Activated CD4-positive, alpha-beta T cell treated with anti-CD3 and anti-CD28 coated beads, Interleukin-2, amount 50 U/mL, for 48 hours (primary cell): ENCODE data around the gene IRAK2.
"Not testable (repeated sequence)": the region's sequence is repeated elsewhere in the genome, so short reads cannot be mapped to it uniquely, and the experiment has no call there.

Experiments
- DNase-seq, 2 experiments: peaks; one replicate each; pipeline ENCODE4 v3.0.0-alpha.2; 2020

IRAK2 gene

DNA sequence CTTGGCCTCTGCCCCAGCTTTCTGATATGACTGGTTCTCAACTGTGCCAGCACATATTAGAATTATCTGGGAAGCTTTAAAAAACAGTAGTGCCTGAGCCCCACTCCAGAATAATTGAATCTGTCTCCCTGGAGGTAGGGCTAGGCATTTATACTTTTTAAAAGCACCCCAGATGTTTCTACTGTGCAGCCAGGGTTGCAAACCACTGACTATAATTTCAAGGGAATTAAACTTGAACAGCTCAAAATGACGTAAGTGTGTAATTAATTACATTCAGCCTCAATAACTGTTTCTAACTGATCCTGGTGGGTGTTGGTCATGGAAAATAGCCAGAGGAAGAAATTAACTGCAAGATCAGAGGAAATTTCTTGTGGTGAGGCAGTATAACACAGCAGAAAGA is 4.4 kb upstream of the IRAK2 start:
- DNase-seq: no peak

DNA sequence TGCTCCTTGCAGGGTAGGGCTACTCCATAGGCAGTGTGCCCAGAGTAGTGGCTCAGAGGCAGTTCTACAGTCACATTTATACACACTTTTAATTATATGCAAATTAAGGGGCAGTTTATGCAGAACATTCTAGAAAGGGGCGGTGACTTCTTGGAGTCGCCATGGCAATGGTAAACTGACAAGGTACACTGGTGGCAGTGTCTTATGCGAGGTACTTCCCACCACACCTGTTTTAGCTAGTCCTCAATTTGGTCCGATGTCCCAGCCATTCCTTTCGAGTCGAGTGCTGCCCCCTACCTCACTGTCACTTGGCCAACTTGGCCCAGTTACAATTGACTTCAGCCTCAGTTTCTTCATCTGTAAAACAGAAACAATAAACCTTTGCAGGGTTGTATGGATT is 3.8 kb upstream of the IRAK2 start:
- DNase-seq: no peak

DNA sequence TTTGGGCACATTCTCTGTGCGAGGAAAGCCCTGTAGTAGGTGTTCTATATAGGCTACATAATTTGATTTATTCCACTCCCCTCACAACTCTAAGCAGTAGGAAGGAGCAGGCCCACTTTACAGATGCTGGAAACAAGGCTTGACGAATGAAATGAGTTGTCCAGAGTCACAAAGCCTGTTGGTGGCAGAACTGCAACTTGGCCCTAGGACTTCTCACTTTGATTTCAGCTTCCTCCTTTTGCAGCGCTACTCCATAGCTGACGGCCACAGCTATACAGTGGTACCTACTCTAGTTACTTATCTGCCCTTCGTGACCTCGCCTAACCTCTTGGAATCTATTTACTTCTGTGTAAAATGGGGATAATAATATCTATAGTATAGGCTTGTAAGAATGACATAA is 2.5 kb upstream of the IRAK2 start:
- DNase-seq: no peak

DNA sequence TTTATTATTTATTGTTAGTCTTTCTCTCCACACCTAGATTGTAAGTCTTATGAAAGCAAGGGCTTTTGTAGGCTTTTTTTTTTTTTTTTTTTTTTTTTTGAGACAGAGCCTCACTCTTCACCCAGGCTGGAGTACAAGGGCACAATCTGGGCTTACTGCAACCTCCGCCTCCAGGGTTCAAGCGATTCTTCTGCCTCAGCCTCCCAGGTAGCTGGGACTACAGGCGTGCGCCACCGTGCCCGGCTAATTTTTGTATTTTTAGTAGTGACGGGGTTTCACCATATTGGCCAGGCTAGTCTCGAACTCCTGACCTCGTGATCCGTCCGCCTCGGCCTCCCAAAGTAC is 546 bp upstream of the IRAK2 start:
- DNase-seq: not testable (repeated sequence)

DNA sequence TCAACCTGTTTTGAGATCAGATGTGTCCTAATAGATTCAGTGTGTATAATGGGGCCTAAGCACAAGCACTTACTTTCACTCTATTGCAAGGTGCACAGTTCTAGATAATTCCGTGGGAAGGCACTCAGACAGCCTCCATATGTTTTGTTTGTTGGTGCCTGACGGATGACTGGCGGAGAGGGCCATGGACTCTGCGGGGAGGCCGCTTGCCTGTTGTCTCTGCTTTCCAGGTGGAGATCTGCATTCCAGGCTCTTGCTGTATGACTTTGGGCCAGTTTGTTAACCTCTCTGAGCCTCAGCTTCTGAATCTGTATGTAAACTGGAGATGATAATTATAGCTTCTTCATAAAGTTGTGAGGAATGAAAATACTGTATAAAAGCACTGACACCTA is 1.5 kb downstream of the IRAK2 start:
- DNase-seq: no peak

DNA sequence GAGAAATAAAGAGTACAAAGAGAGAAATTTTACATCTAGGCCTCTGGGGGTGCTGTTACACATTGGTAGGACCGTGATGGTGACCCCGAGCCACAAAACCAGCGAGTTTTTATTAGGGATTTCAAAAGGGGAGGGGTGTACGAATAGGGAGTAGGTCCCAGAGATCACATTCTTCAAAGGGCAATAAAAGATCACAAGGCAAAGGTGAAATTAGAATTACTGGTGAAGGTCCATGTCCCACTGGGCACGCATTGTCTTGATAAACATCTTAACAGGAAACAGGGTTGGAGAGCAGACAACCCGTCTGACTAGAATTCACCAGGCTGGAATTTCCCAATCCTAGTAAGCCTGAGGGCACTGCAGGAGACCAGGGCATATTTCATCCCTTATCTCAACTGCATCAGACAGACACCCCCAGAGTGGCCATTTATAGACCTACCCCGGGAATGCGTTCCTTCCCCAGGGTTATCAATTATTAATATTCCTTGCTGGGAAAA is 4.3 kb downstream of the IRAK2 start:
- no peak for DNase-seq

DNA sequence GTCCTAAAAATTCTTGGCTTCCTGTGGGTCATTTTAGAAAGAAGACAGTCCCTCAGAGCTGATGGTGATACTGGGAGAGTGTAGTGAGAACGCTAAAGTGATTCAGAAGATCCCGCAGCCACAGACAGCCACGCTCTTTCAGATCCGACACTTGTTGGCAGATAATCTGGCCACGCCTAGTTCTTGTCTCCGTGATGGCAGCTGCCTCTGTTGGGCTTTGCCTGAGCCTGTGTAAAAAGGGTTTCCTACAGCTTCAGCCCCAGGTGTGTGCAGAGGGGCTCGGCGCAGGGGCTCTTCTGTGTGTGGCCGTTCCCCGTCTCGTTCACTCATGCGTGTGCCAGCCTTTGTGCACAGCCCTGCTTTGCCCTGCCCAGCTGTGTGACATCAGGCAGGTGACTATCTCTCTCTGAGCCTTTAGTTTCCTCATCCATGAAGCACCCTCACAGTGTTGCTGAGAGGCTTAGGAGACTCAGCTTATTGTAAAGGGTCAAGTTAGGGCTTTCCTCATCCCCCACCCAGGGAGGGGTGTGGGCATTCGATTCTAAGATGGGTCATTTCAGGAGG is 6.3 kb downstream of the IRAK2 start:
- DNase-seq: no peak

DNA sequence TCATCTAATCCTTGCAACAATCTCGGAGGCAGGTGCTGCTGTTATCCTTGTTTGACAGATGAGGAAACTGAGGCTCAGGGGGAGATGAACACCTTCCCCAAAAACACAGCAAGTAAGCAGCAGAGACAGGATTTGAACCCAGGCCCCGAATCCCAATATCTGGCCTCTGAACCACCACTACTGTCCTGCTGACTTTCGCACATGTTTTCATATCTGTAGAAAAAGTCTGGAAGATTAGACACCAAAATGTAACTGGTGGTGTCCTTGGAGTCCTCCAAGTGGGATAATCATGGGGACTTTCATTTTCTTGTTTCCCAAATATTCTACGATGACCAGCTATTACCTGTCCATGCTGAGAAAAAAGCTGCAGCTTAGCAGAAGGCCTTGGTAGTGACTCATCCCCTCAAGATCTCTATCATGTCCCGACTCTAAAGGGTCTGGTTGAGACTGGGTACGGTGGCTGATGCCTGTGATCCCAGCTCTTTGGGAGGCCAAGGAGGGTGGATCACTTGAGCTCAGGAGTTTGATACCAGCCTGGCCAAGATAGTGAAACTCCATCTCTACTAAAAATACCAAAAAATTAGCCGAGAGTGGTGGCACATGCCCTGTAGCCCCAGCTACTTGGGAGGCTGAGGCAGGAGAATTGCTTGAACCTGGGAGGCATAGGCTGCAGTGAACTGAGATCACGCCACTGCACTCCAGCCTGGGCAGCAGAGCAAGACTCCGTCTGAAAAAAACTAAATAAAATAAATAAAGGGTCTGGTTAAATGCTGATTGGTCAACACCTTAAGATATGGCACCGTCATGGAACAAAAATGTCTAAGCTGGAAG is 8.6 kb downstream of the IRAK2 start:
- DNase-seq: no peak

DNA sequence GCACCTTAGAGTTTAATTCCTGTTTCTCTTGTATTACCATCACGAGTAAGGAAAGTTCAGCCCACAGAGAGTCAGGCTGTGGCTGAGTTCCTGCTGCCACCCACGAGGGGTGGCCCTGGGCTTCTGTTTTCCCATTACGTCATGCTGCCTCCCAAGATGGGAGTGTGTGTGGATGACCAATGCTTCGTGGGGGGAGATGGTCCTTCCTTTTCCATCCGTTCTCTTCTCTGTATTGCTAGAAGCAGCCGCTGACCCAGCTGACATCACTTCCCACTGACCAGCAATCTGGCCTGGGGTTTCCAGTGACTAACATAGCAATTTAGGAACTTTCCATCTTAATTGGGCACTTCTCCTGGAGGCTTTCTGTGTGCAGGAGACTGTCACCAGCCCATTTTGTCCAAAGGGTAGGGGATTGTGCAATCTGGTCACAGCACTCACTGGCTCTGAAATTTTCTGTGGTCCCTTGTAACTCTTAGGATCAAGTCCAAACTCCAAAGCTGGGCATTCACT is 9.3 kb downstream of the IRAK2 start:
- peak in 1 of 2 experiments; percentile 35 for DNase-seq

DNA sequence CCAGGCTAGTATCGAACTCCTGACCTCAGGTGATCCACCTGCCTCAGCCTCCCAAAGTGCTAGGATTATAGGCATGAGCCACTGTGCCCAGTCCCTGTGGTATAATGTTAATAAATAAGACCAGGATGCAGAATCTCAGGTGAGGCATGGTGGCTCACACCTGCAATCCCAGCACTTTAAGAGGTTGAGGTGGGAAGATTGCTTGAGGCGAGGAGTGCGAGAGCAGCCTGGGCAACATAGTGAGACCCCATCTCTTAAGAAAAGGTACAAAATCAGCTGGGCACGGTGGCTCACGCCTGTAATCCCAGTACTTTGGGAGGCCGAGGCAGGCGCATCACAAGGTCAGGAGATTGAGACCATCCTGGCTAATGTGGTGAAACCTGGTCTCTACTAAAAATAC is 10.6 kb downstream of the IRAK2 start:
- not testable (repeated sequence) for DNase-seq

DNA sequence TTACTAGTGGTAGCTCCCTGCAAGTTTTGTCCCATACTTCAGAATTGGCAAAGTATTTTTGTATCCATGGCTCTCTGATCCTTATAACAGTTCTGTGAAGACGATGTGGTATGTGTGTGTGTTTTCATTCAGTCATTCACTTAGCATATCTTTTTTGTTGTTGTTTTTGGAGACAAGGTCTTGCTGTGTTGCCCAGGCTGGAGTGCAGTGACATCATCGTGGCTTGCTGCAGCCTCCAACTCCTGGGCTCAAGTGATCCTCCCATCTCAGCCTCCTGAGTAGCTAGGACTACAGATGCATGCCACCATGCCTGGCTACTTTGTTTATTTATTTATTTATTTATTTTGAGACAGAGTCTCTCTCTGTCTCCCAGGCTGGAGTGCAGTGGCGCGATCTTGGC is 11.4 kb downstream of the IRAK2 start:
- DNase-seq: not testable (repeated sequence)

DNA sequence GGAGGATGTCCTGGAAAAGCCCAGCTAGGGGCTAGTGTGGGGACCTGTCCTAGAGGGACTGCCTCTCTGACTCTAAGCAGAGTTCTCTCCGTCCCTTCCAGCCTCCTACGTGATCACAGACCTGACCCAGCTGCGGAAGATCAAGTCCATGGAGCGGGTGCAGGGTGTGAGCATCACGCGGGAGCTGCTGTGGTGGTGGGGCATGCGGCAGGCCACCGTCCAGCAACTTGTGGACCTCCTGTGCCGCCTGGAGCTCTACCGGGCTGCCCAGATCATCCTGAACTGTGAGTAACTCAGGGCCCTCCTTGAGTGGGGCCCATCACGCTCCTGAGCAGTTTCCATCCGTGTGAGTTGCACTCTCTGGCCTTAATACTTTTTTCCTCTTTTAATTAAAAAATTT is 13.0 kb downstream of the IRAK2 start:
- DNase-seq: no peak

DNA sequence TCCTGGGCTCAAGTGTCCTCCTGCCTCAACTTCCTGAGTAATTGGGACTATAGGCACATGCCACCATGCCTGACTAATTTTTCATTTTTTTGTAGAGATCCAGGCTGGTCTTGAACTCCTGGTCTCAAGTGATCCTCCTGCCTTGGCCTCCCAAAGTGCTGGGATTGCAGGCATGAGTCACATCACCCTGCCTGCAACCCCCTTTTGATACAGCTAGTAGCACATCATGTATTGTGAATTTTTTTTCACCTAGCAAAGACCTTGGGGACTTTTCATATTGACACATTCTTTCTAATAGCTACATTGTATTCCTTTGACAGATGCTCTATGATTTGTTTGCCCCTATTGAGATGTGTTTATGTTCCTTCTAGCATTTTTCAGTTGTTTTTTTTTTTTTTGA is 14.2 kb downstream of the IRAK2 start:
- no peak for DNase-seq

DNA sequence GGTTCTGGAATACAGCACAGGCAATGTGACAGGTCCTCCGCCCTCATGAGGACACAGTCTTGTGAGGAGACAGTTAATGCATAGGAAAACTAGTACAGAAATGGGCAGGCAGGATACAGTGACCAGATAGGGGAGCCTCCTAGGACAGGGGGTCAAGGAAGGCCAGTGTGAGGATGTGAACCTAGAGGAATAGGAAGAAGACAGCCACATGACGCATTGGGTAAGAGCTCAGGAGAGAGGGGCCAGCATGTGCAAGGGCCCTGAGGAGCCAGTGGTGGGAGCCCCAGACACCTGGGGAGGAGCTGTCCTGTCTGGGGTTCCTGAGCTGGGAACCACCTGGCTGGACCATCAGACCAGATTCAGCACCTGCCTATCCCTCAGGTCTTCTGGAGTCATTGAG is 15.6 kb downstream of the IRAK2 start:
- no peak for DNase-seq

DNA sequence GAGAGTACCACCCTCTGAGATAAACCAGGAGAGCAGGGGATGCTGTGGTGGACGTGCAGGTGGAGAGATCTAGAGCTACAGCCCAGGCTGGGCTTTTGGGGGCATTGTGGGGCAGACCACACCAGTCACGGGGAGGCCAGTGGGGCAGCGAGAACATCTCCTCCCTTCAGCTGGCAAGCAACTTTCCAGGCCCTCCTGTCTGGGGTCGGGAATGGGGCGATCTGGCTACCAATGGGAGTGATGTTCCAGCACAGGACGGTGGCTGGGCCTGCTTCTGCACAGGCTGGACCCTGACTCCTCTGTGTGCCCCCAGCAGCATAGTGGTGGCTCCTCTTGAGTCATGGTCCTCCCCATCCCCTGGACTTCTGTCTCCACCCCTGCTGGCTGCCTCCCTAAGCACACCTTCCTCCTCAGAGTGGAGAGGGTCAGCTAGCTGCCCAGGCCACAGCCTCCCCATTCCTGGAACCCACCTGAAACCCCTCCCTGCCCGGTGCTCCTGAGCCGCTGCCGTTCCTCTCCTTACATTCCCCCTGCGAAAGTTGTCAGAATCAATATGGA is 16.1 kb downstream of the IRAK2 start:
- DNase-seq: no peak

DNA sequence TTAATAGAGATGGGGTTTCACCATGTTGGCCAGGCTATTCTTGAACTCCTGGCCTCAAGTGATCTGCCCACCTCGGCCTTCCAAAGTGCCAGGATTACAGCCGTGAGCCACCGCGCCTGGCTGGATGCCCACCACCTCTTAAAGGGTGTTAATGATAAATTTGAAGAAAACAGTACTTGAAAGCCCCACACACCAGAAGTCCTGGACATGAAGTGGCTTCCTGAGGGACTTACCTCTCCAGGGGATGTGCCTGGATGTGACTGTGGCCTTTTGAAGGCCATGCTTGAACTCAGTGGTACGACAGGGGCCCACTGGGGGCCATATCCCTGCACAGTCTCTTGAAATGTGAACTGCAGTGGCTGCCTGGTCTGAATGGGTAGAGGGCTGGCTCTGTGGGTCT is 18.2 kb downstream of the IRAK2 start:
- no peak for DNase-seq

DNA sequence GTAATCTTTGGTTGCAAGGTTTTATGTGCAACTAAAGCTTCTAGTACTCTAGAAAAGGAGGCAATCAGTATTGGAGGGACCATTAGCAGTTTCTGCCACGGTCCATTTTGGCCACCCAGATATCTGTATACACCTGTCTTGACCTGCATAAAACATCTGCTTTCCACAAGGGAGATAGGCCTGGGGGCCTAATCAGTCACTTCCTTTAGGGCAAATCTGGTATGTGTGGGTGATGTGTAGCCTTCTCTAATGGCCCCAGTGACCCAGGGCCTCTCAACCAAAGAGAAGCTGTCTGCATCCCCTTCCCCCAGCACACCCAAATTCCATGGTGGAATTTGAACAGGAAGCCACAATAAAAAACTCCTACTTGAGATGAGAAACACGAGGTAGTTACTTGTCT is 19.5 kb downstream of the IRAK2 start:
- DNase-seq: no peak

DNA sequence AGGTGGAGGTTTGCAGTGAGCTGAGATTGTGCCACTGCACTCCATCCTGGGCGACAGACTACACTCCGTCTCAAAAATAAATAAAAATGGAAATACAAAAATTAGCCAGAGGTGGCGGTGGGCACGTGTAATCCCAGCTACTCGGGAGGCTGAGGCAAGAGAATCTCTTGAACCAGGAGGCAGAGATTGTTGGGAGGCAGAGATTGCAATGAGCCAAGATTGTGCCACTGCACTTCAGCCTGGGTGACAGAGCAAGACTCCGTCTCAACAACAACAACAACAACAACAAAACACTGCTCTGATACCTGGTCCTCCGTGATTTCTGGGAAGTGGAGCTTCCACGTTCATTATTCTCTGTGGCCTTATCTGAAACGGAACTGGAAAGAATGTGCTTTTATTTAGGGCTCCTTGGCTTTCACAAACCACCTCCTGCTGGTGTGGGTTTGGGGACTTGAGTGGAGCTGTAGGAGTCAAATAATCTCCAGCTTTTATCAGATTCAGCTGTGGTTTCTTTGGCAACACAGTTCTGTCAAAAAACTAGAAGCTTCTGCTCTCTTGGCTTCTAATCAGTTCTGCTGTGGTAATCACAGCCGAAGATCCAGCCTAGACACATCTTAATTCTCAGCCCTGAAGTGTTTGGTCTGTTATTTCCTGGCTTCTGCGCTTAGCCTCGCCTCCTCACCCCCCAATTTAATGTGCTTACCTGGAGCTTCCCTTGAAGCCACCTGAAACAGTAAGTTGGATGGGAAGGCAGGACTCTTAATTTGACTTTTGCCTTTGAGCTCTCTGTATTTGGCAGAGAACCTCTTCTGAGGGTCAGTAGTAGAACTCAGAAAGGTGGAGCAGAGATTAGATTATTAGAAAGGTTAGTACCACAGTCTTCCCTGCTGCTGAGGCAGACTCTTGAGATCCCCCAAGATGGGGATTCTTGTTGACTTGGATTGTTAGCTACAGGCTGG is 21.4 kb downstream of the IRAK2 start:
- DNase-seq: no peak

DNA sequence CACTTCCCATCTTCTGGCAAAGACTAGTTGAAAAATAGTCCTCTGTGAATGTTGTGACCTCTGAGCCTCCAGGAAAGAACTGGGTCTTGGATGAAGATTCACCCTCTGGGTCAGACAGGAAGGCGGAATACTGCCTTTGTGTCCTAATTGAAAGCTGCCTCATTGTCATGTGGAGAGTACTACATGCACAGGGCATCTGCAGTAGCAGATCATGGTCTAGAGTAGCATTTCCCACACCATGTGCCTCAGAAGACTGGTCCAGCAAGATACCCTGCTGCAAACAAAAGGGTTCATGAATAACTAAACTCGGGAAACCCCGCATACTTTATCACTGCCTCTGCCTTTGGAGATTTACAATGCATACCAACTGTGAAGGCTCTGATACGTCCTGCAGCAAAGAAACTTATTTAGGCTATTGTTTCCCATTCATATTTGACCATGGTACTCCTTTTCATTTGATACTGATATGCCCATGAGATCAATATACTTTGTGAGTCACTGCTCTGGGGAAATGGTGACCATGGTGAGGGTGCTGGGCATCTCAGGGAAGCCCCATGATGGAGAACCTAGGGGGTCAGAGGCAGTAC is 22.7 kb downstream of the IRAK2 start:
- DNase-seq: no peak

DNA sequence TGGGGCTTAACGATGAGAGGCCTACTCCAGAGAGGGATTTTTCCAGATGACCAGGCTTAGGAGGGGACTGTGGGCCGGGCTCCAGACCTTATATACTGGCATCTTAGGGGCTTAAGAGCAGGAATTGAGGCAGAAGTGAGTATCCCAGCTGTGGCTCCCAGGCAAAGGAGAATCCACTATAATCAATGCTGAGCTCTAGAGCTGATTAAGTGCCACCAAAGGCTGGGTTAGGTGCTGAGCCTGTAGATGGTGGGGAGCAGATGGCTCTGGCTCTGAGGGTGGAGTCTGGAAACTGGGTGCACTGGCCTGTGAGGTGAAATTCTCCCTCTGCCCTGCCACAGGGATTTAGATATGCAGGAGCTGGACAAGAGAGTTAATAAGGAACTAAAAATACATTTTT is 23.2 kb downstream of the IRAK2 start:
- no peak for DNase-seq

DNA sequence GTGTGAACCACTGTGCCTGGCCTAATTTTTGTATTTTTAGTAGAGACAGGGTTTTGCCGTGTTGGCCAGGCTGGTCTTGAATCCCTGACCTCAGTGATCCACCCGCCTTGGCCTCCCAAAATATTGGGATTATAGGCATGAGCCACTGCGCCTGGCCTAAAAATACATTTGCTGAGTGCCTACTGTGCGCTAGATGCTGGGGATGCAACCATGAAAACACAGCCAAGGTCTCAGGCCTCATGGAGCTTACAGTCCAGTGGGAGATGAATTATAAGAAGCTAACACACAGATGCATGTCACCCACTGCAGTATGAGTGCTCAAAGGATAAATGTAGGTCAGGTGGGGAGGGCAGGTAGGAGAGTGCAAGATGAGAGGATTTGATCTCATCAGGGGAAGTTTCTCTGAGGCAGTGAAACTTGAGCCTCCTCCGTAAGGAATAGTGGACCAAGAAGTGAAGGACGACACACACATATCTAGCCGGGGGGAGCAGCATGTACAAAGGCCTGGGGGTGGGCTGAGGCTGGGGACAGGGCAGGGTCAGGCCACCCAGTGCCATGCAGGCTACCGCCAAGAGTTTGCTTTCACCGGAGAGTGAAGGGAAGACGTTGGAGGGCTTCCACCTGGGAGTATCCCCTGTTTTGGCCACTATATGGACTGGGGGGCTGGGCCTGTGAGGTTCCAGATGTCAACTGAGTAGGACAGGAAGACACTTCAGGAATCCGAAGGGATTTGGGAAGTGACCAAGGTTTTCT is 24.3 kb downstream of the IRAK2 start:
- no peak for DNase-seq
